Fibroblast of lung (primary cell): ENCODE data around the gene BRINP2.

ENCODE experiments used
- EZH2 ChIP-seq: IDR thresholded peaks from 2 replicates; pipeline ENCODE4 v1.5.1; 2012; ENCODE audit warnings: low read length, control low read depth, mild to moderate bottlenecking; ENCODE audit errors: missing control alignments
- TF ChIP-seq, protein P1 (sequence below), 2 donors: IDR thresholded peaks in 1 of 2; conservative IDR thresholded peaks in 1 of 2; 1 replicate in 1 of 2; 2 replicates in 1 of 2; pipeline ENCODE4 v1.5.1; 2011 to 2012; ENCODE audit warnings: low read length in 2 of 2, control low read depth in 1 of 2, inconsistent platforms in 1 of 2, low read depth in 1 of 2, mild to moderate bottlenecking in 1 of 2

DNA sequence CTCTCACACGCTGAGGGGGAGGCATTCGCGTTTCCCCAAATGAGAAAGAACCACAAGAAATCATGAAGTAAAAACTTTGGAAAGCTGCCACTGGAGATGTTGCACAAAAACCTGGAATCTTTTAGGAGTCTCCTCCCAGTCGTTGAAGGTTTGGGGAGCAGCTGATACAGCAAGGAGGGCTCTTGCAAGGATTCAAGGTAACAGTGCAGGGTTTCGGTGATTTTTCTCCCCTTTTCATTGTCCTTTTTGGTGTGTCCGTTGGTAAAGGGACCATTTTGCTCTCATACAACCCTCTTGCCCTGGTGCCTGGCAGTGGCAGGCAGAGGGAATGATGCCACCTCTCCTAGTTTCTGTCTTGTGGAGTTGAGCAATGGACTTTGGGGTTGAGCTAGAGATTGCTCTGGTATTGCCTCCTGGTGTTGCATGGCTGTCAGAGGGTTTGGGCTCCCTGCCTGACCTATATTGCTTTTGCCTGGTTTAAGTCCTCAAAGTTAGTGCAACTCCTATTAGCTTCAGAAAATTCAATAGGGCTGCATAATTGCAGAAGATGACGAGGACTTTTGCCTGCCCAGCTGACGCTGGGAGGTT lies 872 bp downstream of the BRINP2 start:
- TF ChIP-seq, protein P1, sequence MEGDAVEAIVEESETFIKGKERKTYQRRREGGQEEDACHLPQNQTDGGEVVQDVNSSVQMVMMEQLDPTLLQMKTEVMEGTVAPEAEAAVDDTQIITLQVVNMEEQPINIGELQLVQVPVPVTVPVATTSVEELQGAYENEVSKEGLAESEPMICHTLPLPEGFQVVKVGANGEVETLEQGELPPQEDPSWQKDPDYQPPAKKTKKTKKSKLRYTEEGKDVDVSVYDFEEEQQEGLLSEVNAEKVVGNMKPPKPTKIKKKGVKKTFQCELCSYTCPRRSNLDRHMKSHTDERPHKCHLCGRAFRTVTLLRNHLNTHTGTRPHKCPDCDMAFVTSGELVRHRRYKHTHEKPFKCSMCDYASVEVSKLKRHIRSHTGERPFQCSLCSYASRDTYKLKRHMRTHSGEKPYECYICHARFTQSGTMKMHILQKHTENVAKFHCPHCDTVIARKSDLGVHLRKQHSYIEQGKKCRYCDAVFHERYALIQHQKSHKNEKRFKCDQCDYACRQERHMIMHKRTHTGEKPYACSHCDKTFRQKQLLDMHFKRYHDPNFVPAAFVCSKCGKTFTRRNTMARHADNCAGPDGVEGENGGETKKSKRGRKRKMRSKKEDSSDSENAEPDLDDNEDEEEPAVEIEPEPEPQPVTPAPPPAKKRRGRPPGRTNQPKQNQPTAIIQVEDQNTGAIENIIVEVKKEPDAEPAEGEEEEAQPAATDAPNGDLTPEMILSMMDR (conservative IDR thresholded peaks at IDR 0.05 in 1 of 2, IDR thresholded peaks at IDR 0.05 in 1 of 2; ENCODE audit: low read depth in 1 of 2, low read length in 2 of 2): no peak
- no peak for TF ChIP-seq EZH2
